Measurements from ENCODE around the gene PLA1A. TPM values are rescaled to one million over a fixed set of nuclear protein-coding genes. Genes with fewer than 3 reads are reported as not detected.

PLA1A gene
- total and polyA plus RNA-seq, 2 donors (not counting 3 experiments of a cell fraction or from before 2014, with no cell fraction given): 0.07 TPM; not detected in 1

DNA sequence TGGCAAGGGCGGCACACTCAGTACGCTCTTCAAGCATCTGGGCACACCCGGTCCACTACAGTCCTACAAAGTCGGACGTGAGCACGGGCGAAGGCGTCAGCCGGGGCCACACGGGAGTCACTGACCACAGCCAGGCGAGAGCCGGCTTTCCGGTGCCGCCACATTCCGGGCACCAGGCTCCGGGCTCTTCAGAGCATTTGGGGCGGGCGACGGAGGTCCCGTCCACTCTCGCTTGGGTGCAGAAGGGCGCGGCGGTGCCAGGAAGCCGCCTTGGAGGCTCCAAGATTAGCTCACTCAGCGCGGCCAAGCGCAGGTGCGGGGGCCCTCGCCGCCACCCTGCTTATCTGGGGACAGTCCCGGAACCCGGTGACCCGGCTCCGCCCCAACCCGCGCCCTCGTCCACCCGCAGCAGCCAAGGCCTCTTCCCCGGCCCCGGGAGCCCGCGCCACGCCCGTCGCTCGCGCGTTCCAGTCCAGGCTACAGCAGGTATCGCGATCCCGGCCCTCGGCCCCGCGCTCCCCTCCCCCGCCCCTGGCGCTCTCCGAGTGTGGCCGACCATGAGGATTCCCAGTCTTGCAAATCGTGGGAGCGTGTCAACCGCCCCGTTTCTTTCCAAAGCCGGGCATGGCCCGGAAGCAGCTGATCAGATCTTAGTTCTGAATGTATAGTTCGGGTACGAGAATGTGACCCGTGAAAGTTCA lies 18.2 kb upstream of the PLA1A start, which contains the start of gene ADPRH:
ADPRH (plus strand) TSS at position 127 of the 701 bp plus-strand sequence. CDS start 2,678 bp downstream, outside the sequence.
- Histone ChIP-seq H3K27me3 (ENCODE audit: control insufficient read depth in 2 of 2, insufficient read depth in 2 of 2, low read length in 2 of 2) (no peaks in the 10 kb centered on the region), H3K4me2 (ENCODE audit: insufficient read depth, low read length) (peak within 1 kb of the TSS; percentile 89), H3K4me3 (replicated peaks in 1 of 3; ENCODE audit: insufficient read depth in 1 of 3, low read depth in 1 of 3, low read length in 3 of 3) (peak within 1 kb of the TSS; percentile 65 to 86 (median 66)), H3K27ac (ENCODE audit: insufficient read depth, low read depth, low read length) (peak within 1 kb of the TSS; percentile 71), H2AFZ (ENCODE audit: low read depth, low read length) (peak within 1 kb of the TSS; percentile 98), H3K9me1 (replicated peaks; ENCODE audit: control insufficient read depth, extremely low read depth, insufficient read depth, low read length) (no peaks in the 10 kb centered on the region), H3K9me3 (replicated peaks; ENCODE audit: control insufficient read depth, insufficient read depth, low read length) (no peaks in the 10 kb centered on the region), H3K4me1 (ENCODE audit: control insufficient read depth, extremely low read depth, insufficient read depth, low read length) (peaks cover 9% of the 10 kb centered on the region), H4K20me1 (replicated peaks; ENCODE audit: control insufficient read depth, extremely low read depth, insufficient read depth, low read length) (no peaks in the 10 kb centered on the region), H3K9ac (replicated peaks; ENCODE audit: extremely low read depth, insufficient read depth, low read length) (peak within 1 kb of the TSS; percentile 85), H3K79me2 (ENCODE audit: control insufficient read depth, insufficient read depth, low read length) (no peaks in the 10 kb centered on the region), H3K36me3 (ENCODE audit: control insufficient read depth in 2 of 2, extremely low read depth in 1 of 2, insufficient read depth in 2 of 2, low read length in 2 of 2) (no peaks in the 10 kb centered on the region)
- intact Hi-C loops (cut with micrococcal nuclease) (loop anchor here (2.0 kb wide), 1 partner anchor 97 kb away; the partner anchor contains the start of gene COX17), dilution Hi-C loops (cut with MboI; ENCODE audit: extremely low pct_ligation_motif_present, low sequenced_read_pairs) (no loop called here)
- TF ChIP-seq JUN (IDR thresholded peaks at IDR 0.05; ENCODE audit: borderline replicate concordance, insufficient read depth, insufficient read length, low read depth) (no peak), POLR2AphosphoS5 (IDR thresholded peaks at IDR 0.05; ENCODE audit: insufficient read depth, low read depth, low read length) (peak; percentile 14), MYC (IDR thresholded peaks at IDR 0.05; ENCODE audit: low read depth, low read length) (no peak), FOS (IDR thresholded peaks at IDR 0.05; ENCODE audit: borderline replicate concordance, insufficient read depth, low read length) (no peak), GATA2 (IDR thresholded peaks at IDR 0.05; ENCODE audit: insufficient read depth, insufficient read length, low read depth, low read length) (no peak), POLR2A (IDR thresholded peaks at IDR 0.05; ENCODE audit: low read depth, low read length) (no peak)
- TF ChIP-seq, protein P1, sequence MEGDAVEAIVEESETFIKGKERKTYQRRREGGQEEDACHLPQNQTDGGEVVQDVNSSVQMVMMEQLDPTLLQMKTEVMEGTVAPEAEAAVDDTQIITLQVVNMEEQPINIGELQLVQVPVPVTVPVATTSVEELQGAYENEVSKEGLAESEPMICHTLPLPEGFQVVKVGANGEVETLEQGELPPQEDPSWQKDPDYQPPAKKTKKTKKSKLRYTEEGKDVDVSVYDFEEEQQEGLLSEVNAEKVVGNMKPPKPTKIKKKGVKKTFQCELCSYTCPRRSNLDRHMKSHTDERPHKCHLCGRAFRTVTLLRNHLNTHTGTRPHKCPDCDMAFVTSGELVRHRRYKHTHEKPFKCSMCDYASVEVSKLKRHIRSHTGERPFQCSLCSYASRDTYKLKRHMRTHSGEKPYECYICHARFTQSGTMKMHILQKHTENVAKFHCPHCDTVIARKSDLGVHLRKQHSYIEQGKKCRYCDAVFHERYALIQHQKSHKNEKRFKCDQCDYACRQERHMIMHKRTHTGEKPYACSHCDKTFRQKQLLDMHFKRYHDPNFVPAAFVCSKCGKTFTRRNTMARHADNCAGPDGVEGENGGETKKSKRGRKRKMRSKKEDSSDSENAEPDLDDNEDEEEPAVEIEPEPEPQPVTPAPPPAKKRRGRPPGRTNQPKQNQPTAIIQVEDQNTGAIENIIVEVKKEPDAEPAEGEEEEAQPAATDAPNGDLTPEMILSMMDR (IDR thresholded peaks at IDR 0.05; ENCODE audit: extremely low read depth in 1 of 2, insufficient read depth in 1 of 2, low read depth in 1 of 2, low read length in 2 of 2): no peak
- TF ChIP-seq, protein P2, sequence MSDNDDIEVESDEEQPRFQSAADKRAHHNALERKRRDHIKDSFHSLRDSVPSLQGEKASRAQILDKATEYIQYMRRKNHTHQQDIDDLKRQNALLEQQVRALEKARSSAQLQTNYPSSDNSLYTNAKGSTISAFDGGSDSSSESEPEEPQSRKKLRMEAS (IDR thresholded peaks at IDR 0.05; ENCODE audit: insufficient read depth, insufficient read length): peak; percentile 12
- DNase-seq (ENCODE audit: low read depth, low spot score) (peak; percentile 78), FAIRE-seq (peak; percentile 78)
- BruUV-seq (replicated peaks): TSS peak; percentile 90
- ChIA-PET CTCF (interaction anchor here (0.9 to 1.8 kb wide), 2 partner anchors 29 to 103 kb away, joined by 3 read pairs; no protein-coding TSS in a partner anchor), POLR2A (no interaction called here)

Data from endothelial cell of umbilical vein (primary cell).